K562 (cell line): ENCODE measurements around the gene HTRA3.

ENCODE experiments used
- ATF2 ChIP-seq: sonication (generic); formaldehyde crosslinking; IDR thresholded peaks from 2 replicates; pipeline ENCODE4 v1.8.1; 2022; ENCODE audit warnings: missing genetic modification reagents
- CLOCK ChIP-seq: fragments of 250-450 bp; sonication (Bioruptor Pico); IDR thresholded peaks from 2 replicates; pipeline ENCODE4 v1.4.0; 2020; ENCODE audit warnings: mild to moderate bottlenecking, moderate library complexity, borderline replicate concordance
- CTCF ChIP-seq, 3 experiments: IDR thresholded peaks in 2 of 3; conservative IDR thresholded peaks in 1 of 3; 2 replicates each; pipeline ENCODE4 v1.5.1; 2011 to 2012; ENCODE audit warnings: low read length in 3 of 3, mild to moderate bottlenecking in 3 of 3, control low read depth in 2 of 3, improper control_type of control experiment in 1 of 3, inconsistent platforms in 1 of 3, low read depth in 1 of 3, mixed read lengths in 1 of 3, moderate library complexity in 1 of 3; ENCODE audit not compliant: insufficient read depth in 2 of 3
- FOS ChIP-seq: IDR thresholded peaks from 3 replicates; pipeline ENCODE4 v1.6.1; 2011; ENCODE audit not compliant: insufficient read length; ENCODE audit errors: extremely low read depth
- GATA2 ChIP-seq: sonication (generic); formaldehyde crosslinking; IDR thresholded peaks from 2 replicates; pipeline ENCODE4 v1.4.0; 2020; ENCODE audit warnings: mild to moderate bottlenecking, missing genetic modification reagents
- KLF13 ChIP-seq: fragments of 450-650 bp; IDR thresholded peaks from 2 replicates; pipeline ENCODE4 v1.6.1; 2016; ENCODE audit warnings: missing genetic modification characterization, low read depth, mild to moderate bottlenecking, missing compliant biosample characterization, moderate library complexity, borderline replicate concordance
- MTA1 ChIP-seq: fragments of 450-650 bp; IDR thresholded peaks from 2 replicates; pipeline ENCODE4 v1.6.1; 2017; ENCODE audit warnings: borderline replicate concordance
- POLR2A ChIP-seq: fragments of 450-650 bp; conservative IDR thresholded peaks from 2 replicates; pipeline ENCODE4 v1.6.1; 2016
- SP1 ChIP-seq: sonication (generic); formaldehyde crosslinking; IDR thresholded peaks from 2 replicates; pipeline ENCODE4 v1.8.1; 2022; ENCODE audit warnings: mild to moderate bottlenecking, missing genetic modification reagents
- ZBTB17 ChIP-seq: fragments of 450-650 bp; formaldehyde crosslinking; IDR thresholded peaks from 2 replicates; pipeline ENCODE4 v1.4.0; 2020; ENCODE audit warnings: mild to moderate bottlenecking
- ZBTB26 ChIP-seq: fragments of 450-650 bp; formaldehyde crosslinking; IDR thresholded peaks from 2 replicates; pipeline ENCODE4 v1.4.0; 2022; ENCODE audit warnings: missing genetic modification characterization
- ZNF639 ChIP-seq, 2 experiments: fragments of 200-800 bp in 1 of 2; sonication (Bioruptor generic) in 1 of 2; sonication (generic) in 1 of 2; formaldehyde crosslinking in 1 of 2; IDR thresholded peaks in 1 of 2; conservative IDR thresholded peaks in 1 of 2; 2 replicates each; pipeline versions ENCODE4 v1.5.0 to v1.6.1; 2016 to 2020; ENCODE audit warnings: missing compliant biosample characterization in 1 of 2, missing genetic modification characterization in 1 of 2, missing genetic modification reagents in 1 of 2

GRCh38 chr4:8220661-8221450 is 48.7 kb upstream of the HTRA3 start:
- TF ChIP-seq KLF13 (tag) (no peak), MTA1 (no peak), ZNF639 (CRISPR knock-in tag; conservative IDR thresholded peaks at IDR 0.05 in 1 of 2, IDR thresholded peaks at IDR 0.05 in 1 of 2) (no peak), CLOCK (CRISPR knock-in tag) (no peak), ATF2 (CRISPR knock-in tag) (no peak), POLR2A (no peak), SP1 (CRISPR knock-in tag) (no peak), ZBTB26 (no peak), CTCF (IDR thresholded peaks at IDR 0.05 in 2 of 3, conservative IDR thresholded peaks at IDR 0.05 in 1 of 3; ENCODE audit: insufficient read depth in 2 of 3, low read depth in 1 of 3, low read length in 3 of 3) (no peak), FOS (no peak), GATA2 (CRISPR knock-in tag) (no peak), ZBTB17 (CRISPR knock-in tag) (no peak)
